HG02678 (cell line): Measurements from ENCODE around the gene CDON.
"Not testable (repeated sequence)": the region's sequence is repeated elsewhere in the genome, so short reads cannot be mapped to it uniquely, and the experiment has no call there.

Source experiments
- ATAC-seq: cut with Tn5 transposase; IDR thresholded peaks from one replicate; pipeline ENCODE4 v1.9.1; 2021; ENCODE audit warnings: mild to moderate bottlenecking, moderate library complexity; ENCODE audit not compliant: unreplicated experiment

Gene CDON

DNA sequence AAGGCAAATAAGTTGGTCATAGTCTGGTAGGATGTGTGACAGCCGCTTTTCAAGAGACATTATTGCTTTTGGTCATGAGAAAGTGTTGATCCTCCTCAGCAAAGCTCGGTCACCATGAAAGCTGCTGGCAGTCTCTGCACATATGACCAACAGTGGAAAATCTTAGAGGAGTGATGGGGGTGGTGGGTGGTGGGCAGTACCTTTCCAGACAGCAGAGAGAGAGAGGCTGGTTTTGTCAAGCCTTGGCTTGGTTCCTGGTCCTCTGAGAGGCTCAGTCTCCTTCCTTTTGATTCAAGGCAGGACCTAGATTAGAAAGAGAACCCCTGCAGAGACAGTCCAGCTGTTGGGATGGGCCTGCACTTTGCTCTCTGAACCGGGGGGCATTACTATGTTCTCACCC, 136.9 kb downstream of the CDON start:
- no peak for ATAC-seq

DNA sequence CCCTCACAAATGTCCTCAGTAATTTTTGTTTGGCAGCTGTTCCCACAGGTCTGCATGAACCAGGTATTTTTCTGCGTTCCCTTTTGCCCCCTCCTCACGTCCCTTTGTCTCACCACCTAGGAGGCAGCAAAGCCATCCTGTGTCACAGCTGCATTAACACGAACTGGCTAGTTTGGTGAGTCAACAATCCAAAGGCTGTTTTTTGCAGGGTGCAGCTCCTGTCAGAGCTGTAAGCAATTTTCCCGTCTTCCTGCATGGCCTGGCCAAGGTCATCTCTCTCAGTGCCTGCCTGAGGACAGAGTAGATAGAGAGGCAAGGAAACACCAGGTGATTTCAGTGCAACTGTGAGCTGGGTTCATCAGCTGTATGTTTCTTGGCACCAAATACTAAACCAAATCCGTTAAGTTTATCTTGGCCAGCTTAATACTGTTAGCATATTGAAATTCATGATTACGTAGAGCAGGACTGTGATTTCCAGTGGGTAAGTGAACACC, 137.4 kb downstream of the CDON start:
- no peak for ATAC-seq

DNA sequence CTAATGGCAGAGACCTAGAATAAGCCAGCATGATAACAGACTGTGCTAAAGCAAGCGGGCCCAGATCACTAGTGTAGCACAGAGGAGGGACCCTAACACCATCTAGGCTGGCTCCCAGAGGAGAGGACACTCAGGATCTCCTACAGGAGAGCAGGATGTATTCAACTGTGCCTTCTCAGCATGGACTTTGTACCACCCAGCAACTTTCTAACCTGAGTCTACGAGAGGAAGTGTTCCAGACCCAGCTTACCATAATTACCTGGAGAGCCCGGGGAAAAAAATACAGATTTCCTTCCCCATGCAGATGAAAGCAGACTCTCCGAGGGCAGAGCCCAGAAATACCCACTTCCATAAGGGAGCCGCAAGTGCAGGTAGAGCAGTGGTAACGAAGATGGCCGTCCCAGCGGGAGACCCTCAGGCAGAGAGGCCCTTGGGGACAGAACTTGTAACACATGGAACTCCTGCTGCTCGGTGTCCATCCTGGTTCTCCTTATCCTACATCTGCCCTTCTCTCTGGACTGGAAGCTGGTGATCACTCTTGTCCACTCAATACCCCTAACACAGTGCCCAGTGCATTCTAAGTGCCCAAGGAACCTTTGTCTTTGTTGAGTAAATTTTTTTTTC, 138.2 kb downstream of the CDON start:
- ATAC-seq, result no peak

DNA sequence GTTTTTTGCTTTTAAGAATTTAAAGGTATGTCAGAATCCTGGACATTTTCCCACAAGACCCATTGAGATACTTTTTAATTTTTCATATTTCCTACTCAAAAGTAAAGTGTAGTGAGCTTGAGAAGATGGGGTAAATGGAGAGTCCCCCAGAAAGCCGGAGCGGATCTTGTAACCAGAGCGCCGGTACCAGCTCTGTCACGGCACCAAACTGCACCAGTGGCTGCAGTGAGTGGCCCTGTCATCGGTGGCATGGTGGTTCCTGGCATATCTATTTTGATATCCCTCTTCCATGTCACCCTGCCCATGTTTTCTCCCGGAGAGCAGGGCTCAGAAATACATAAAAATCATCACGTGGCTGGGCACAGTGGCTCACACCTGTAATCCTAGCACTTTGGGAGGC, 139.0 kb downstream of the CDON start:
- no peak for ATAC-seq

DNA sequence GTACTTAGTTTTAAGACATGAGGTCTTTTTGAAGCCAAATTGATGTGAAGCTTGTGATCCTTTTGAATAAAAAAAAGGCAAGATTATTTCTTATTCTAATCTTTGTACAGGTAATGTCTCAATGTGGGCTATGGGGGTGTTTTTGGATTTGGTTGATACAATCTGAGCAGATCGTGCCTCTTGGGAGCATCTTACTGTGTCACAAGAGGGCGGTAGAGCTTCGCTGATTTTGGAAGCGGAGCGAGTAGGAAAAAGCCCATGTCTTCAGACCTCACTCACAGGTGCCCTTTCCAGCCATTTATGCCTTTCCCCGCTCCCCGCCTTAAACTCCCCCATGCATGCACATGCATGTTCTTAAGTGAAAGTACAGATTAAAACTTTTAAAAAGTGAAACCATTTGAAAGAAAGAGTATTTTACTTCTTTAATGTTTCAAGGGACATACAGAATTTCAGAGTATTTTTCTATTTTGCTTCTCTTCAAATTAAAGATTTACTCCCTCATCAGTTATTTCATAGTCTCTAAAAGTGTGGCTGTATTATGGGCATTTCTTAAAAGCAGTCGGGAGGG, 139.6 kb downstream of the CDON start:
- ATAC-seq, result peak; percentile 63

DNA sequence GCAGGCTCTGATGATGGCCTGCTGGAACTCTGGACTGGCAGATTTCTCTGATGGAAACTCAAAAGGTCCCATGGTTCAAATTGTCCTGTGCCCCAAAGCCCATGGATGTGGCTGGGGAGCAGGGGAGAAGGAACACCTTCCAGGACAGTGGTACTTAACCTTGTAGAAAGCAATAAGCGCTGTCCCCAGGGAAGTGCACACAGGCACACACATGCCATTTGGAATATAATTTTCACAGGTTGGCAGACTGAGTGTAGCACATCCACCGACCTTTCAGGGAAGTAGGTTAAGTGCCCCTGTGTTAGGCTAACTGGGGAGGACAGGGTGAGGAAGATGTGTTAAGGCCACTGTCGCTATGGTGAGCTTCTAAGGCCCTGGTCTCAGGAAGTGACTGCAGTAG, 140.5 kb downstream of the CDON start:
- ATAC-seq, result no peak

DNA sequence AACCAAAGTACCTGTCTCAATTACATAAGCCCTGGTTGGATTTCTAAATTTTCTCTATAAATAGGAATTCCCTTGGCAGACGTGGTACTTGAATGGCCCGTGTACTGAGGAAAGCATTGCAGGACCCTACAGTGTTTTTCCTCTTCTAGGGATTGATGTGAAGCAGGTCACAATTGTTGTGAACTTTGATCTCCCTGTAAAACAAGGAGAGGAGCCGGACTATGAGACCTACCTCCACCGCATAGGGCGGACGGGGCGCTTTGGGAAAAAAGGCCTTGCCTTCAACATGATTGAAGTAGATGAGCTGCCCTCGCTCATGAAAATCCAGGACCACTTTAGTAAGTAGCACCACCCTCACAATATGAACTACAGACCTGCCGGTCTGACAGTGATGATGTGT, 141.6 kb downstream of the CDON start:
- no peak for ATAC-seq

DNA sequence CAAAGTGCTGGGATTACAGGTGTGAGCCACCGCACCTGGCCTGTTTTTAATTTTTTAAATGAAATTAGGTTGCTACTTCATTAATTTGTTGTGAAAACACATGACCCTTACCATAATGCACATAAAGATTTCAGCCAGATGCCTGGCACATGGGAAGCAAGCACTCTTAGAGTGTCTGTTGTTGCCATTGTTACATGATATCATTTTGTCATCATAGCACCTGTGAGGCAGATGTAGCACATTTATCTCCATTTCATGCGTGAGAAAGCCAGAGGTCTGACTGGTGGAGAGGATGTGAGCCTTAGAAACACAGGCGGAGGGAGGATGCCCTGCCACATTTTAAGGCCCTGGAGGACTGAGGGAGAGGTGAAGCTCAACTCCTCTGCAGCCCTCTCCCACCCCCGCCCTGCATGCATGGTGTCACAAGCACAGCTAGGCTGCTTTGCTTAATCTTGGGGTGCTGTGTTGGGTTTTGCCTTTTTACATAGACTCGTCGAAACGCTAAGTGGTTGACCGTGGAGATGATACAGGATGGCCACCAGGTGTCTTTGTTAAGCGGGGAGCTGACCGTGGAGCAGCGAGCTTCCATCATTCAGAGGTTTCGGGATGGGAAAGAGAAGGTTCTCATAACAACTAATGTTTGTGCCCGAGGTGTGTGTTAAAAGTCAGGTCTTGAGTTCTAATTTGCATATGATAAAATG, 144.4 kb downstream of the CDON start:
- ATAC-seq, result no peak

DNA sequence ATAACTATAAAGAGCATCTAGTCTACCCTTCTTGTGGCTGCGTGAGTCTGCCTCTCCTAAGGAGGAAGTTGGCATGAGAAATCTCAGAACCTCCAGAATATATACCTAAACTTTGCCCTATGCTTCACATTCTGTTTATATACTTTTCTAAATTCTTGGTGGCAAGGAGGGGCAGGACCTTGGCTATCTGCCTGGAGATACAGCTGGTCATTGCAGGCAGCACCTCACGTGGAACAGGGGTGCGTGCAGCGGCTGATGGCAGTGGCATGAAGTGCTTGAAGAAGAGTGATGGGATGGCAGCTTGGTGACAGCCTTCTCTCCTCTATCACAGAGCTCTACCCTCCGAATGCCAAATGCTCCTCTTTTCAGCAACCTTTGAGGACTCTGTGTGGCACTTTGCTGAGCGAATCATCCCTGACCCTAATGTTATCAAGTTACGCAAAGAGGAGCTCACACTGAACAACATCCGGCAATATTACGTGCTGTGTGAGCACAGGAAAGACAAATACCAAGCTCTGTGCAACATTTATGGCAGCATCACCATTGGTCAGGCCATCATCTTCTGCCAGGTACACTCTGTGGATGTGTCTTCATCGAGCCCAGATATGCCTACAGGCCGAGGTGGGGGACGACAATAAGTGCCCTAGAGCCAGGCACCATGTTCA, 145.9 kb downstream of the CDON start:
- ATAC-seq, result no peak

DNA sequence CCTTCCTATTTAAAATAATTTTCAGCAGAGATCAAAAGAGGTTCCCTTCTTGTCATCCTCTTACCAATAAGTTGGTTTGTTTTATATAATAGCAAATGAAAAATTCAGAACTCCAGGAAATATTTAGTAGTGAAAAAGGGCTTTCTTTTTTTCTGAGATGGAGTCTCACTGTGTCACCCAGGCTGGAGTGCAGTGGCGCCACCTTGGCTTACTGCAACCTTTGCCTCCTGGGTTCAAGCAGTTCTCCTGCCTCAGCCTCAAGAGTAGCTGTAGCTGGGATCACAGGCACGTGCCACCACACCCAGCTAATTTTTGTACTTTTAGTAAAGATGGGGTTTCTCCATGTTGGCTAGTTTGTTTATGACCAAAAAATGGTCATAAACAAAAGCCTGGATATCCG, 148.1 kb downstream of the CDON start:
- not testable (repeated sequence) for ATAC-seq

DNA sequence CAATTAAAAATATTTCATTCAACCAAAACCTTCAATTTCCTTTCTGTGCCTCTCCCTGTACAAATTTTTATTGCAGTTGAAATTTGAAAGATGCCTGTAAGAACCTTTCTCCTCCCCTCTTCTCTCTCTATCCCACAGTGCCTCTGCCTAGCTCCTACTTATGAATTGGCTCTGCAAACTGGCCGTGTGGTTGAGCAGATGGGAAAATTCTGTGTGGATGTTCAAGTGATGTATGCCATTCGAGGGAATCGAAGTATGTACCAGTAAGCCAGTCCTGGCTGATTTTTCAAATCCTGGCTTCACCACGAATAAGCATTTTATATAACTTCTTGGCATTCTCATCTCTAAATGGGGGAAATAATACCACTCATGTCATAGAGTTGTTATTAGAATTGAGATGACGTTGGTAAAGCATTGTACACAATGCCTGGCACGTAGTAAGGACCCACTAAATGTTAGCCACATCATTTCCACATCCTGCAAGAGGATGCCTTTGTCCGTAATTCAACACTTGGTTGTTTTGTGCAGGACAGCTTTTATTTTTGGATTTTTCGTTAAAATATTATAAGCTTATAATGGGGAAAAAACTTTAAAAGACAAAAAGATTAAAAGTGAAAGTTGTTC, 152.3 kb downstream of the CDON start:
- ATAC-seq, result no peak
